ENCODE data around the gene DHX38. TPM values are rescaled to one million over a fixed set of nuclear protein-coding genes. Genes with fewer than 3 reads are reported as not detected.

Gene DHX38
- total RNA-seq, 1 donor from 2014 or later = 31.6 TPM

GRCh38 chr16:72120026-72120425 lies 26.4 kb downstream of the DHX38 start:
- H3K36me3 Mint-ChIP-seq = peaks cover 10% of the 10 kb centered on the region
- H3K4me2 ChIP-seq = no peak overlapping the region
- H3K27me3 Mint-ChIP-seq (ENCODE audit: insufficient read depth, low read depth) = peaks cover 3% of the 10 kb centered on the region
- H3K27me3 ChIP-seq = no peaks in the 10 kb centered on the region
- H3K9me3 Mint-ChIP-seq = no peaks in the 10 kb centered on the region
- no peak for DNase-seq (ENCODE audit: low spot score)
- H4K20me1 ChIP-seq (ENCODE audit: low read depth) = no peaks in the 10 kb centered on the region
- H3K4me3 ChIP-seq = no peak overlapping the region
- H3K36me3 ChIP-seq = no peaks in the 10 kb centered on the region
- TF ChIP-seq EZH2 (IDR thresholded peaks at IDR 0.05) (no peak), EZH2phosphoT487 (IDR thresholded peaks at IDR 0.05) (no peak), CTCF (IDR thresholded peaks at IDR 0.05) (no peak)
- no peak overlapping the region for H2AFZ ChIP-seq (replicated peaks)
- no peaks in the 10 kb centered on the region for H3K9me3 ChIP-seq (ENCODE audit: low read depth)
- peaks cover under 1% of the 10 kb centered on the region for H3K4me1 ChIP-seq
- H3K27ac Mint-ChIP-seq = no peak overlapping the region
- no peak overlapping the region for H3K4me3 Mint-ChIP-seq
- no peak overlapping the region for H3K27ac ChIP-seq
- H3F3A ChIP-seq (ENCODE audit: low read depth) = no peaks in the 10 kb centered on the region
- H3K4me1 Mint-ChIP-seq = peaks cover 7% of the 10 kb centered on the region
- no peaks in the 10 kb centered on the region for H3K79me2 ChIP-seq (ENCODE audit: low read depth)
- no peak overlapping the region for H3K9ac ChIP-seq

- no peak overlapping the region for H3K4me3 ChIP-seq
- Mint-ChIP-seq H3K36me3 (peaks cover 3% of the 10 kb centered on the region), H3K4me3 (no peak overlapping the region), H3K4me1 (peaks cover 21% of the 10 kb centered on the region), H3K27me3 (ENCODE audit: insufficient read depth, low read depth) (peaks cover 3% of the 10 kb centered on the region), H3K9me3 (no peaks in the 10 kb centered on the region), H3K27ac (peak overlapping the region; percentile 60)
- H3K79me2 ChIP-seq (ENCODE audit: low read depth) = no peaks in the 10 kb centered on the region
- no peak overlapping the region for H3K4me2 ChIP-seq
- H3F3A ChIP-seq (ENCODE audit: low read depth) = no peaks in the 10 kb centered on the region
- H3K27me3 ChIP-seq = no peaks in the 10 kb centered on the region
- no peak overlapping the region for H3K27ac ChIP-seq
- H4K20me1 ChIP-seq (ENCODE audit: low read depth) = no peaks in the 10 kb centered on the region
- H3K36me3 ChIP-seq = no peaks in the 10 kb centered on the region
- H3K9ac ChIP-seq = no peak overlapping the region
- TF ChIP-seq EZH2phosphoT487 (IDR thresholded peaks at IDR 0.05) = no peak
- no peak for TF ChIP-seq CTCF (IDR thresholded peaks at IDR 0.05)
- no peak for TF ChIP-seq EZH2 (IDR thresholded peaks at IDR 0.05)
- H3K4me1 ChIP-seq = peaks cover 6% of the 10 kb centered on the region
- no peak for DNase-seq (ENCODE audit: low spot score)
- H2AFZ ChIP-seq (replicated peaks) = no peak overlapping the region
- H3K9me3 ChIP-seq (ENCODE audit: low read depth) = no peaks in the 10 kb centered on the region
Observed at GRCh38 chr16:72122308-72122707, 28.7 kb downstream of the DHX38 start.

- Mint-ChIP-seq H3K9me3 (no peaks in the 10 kb centered on the region), H3K4me1 (peaks cover 21% of the 10 kb centered on the region), H3K36me3 (peaks cover 3% of the 10 kb centered on the region), H3K27me3 (ENCODE audit: insufficient read depth, low read depth) (peaks cover 3% of the 10 kb centered on the region), H3K4me3 (no peak overlapping the region), H3K27ac (no peak overlapping the region)
- Histone ChIP-seq H3K27me3 (no peaks in the 10 kb centered on the region), H3K9ac (no peak overlapping the region), H3K4me2 (no peak overlapping the region), H3K27ac (no peak overlapping the region), H3K9me3 (ENCODE audit: low read depth) (no peaks in the 10 kb centered on the region), H4K20me1 (ENCODE audit: low read depth) (no peaks in the 10 kb centered on the region), H3K36me3 (no peaks in the 10 kb centered on the region), H3K4me3 (no peak overlapping the region), H2AFZ (replicated peaks) (no peak overlapping the region), H3K4me1 (peaks cover 6% of the 10 kb centered on the region), H3K79me2 (ENCODE audit: low read depth) (no peaks in the 10 kb centered on the region), H3F3A (ENCODE audit: low read depth) (no peaks in the 10 kb centered on the region)
- DNase-seq (ENCODE audit: low spot score) = no peak
- no peak for TF ChIP-seq CTCF (IDR thresholded peaks at IDR 0.05)
- TF ChIP-seq EZH2phosphoT487 (IDR thresholded peaks at IDR 0.05) = no peak
Observed at GRCh38 chr16:72122916-72123315, 29.3 kb downstream of the DHX38 start.

Measured in neural progenitor cell (in vitro differentiated cells).